HG02981 (cell line): Measurements from ENCODE around the gene HNRNPAB.
"Not testable (repeated sequence)": the region's sequence is repeated elsewhere in the genome, so short reads cannot be mapped to it uniquely, and the experiment has no call there.

Experiments
- ATAC-seq: cut with Tn5 transposase; IDR thresholded peaks from one replicate; pipeline ENCODE4 v1.9.1; 2021; ENCODE audit warnings: mild to moderate bottlenecking, moderate library complexity; ENCODE audit not compliant: unreplicated experiment

The HNRNPAB gene

DNA sequence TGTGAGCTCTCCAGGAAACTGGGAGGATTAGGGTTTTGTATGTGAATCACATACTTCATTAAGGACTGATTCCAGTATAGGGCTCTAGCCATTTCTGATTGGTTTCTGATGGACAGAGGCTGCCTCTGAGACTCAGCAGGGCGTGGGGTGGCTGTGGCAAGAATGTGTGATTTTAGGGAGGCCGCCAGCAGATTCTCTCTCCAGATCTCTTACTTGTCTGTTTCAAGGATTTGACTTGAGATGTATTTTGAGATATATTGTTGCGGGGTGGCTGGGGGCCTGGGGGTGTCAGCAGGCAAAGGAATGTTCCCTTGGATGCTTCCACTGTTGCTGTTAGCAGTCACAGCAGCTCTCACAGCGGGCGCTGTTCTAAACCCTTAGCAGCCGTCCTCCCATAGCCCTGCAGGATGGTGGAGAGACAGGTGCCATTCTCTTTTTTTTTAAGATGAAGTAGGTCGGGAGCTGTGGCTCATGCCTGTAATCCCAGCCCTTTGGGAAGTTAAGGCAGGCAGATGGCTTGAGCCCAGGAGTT, 8.0 kb upstream of the HNRNPAB start:
- no peak for ATAC-seq

DNA sequence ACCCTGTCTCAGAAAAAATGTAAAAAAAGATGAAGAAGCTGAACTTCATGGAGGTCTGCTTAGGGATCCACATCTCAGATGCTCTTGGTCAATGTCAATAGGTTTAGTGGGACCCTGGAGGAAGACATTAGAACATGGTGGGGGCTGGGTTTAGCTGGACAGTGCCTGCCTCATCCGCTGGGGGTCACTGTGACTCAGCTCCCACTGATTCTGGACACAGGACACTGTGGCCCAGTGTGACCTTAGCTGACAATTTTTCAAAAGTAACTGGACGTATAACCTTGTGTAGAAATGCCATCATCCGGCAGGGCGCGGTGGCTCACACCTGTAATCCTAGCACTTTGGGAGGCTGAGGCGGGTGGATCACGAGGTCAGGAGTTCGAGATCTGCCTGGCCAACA, 7.3 kb upstream of the HNRNPAB start:
- ATAC-seq: no peak

DNA sequence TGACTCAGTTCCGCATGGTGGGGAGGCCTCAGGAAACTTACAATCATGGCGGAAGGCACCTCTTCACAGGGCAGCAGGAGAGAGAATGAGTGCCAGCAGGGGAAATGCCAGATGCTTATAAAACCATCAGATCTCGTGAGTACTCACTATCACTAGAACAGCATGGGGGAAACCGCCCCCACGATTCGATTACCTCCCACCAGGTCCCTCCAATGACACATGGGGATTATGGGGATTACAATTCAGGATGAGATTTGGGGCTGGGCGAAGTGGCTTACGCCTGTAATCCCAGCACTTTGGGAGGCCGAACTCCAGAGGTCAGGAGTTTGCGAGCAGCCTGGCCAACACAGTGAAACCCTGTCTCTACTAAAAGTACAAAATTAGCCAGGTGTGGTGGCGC, 6.2 kb upstream of the HNRNPAB start:
- ATAC-seq: not testable (repeated sequence)

DNA sequence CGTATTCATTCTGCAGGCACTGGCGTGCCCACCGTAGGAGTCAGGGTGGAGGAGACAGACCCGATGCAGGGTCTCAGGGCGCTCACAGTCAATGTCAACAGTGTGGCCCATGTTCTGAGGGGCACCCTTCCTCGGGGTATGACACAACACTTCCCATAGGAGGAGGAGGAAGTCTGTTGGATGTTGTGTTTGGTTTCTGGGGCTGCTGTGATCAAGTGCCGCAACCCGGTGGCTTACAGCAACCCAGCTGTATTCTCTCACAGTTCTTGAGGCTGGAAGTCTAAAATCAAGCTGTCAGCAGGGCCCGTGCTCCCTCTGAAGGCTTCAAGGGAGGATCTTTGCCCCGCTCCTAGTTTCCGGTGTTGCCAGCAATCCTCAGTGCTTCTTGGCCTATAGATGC, 5.6 kb upstream of the HNRNPAB start:
- ATAC-seq: no peak

DNA sequence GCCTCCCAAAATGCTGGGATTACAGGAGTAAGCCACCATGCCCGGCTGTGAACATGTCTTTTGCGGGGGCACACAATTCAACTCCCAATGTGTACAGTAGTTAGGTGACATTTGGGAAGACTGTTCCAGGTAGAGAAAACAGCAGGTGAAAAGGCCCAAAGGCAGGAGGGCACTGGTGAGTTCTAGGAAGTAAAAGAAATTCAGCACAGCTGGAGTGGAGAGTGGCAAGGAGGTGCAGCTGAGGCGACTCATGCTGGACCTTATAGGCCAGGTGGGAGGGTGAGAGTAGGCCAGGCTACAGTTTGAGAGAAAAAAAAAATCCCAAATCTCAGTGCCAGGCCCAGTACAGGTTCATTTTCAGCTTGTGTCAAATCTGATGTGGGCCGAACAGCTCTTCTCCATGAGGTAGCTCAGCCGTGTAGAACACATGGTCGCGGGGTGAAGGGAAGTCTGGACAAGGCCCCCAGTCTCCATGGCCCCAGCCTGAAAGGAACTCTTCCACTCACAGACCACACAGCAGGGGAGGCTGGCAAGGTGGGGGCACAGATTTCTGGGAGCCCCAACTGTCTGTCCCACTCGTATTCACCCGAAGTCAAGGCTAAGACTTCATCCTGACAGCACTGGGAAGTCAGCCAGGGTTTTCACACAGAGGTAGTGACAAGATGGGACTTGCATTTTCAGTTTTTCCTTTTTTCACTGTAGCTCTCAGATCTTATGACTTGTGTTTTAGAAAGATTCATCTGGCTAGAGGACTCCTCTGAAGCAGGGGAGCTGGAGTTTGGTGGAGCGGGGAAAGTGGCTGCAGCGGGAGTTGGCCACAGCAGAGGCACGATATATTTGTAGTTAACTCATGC, 4.5 kb upstream of the HNRNPAB start:
- no peak for ATAC-seq

DNA sequence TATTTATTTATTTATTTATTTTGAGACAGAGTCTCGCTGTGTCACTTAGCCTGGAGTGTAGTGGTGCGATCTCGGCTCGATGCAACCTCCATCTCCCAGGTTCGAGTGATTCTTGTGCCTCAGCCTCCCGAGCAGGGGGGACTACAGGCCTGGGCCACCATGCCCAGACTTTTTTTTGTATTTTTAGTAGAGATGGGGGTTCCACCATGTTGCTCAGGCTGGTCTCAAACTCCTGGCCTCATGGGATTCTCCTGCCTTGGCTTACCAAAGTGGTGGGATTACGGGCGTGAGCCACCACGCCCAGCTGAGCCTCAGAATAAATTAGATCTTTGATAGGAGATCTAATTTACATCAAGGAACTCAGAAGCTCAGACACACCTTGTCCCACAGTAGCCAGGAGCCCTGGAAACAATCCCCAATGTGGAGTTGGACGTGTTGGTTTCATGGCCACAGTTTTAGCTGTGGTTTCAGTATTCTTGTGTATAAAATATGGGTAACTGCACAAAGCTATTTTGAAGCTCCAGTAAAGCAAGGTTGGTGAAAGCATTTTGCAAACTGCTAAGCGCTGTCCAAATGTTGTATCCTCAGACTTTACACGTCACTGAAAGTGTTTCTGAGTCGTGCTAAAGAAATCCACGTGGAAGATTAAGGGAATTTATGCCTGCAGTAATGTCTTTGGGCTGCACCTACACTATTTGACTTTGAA, 3.0 kb upstream of the HNRNPAB start:
- no peak for ATAC-seq

DNA sequence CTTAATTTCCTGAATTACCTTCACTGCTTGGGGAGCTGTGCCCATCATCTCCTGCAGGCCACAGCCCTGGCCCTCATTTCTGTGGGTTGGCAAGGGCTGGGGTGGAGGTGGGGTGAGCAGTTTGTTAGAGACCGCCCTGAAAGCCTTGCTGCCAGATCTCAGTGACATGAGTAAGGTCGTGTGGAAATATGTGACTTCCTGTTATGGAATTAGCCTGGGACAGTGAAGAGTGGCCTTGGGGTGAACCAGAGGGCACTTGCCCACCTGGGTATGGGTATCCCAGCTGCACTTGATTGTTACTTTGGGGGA, 2.5 kb upstream of the HNRNPAB start:
- no peak for ATAC-seq

DNA sequence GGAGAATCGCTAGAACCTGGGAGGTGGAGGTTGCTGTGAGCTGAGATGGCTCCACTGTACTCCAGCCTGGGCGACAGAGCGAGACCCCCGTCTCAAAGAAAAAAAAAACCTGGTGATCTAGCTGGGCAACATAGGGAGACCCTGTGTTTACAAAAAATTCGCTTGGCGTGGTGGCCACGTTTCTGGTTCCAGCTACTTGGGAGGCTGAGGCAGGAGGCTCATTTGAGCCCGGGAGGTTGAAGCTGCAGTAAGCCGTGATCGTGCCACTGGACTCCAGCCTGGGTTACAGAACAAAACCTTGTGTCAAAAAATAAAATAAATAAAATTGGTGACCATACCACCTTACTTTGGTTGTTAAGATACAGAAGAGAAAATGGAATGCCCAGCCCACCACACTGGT, 1.8 kb upstream of the HNRNPAB start:
- ATAC-seq: no peak

DNA sequence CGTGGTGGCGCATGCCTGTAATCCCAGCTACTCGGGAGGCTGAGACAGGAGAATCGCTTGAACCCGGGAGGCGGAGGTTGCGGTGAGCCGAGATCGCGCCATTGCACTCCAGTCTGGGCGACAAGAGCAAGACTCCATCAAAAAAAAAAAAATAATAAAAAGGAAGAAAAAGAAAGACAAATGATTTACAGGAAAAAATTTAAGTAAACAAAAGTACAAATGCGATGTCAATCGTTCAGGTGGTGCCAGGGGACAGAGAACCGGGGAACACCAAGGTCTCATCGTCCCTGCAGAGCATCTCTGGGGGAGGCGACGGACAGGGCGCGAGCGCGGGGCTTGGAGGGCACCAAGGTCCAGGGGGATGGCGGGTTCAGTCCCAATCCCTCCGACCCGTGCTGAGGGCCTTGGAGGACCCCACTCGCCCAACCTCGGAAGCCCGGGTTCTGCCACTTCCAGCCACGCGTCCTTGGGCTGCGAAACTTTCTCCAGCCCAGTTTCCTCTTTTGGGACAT, 607 bp upstream of the HNRNPAB start:
- ATAC-seq: peak; percentile 4

DNA sequence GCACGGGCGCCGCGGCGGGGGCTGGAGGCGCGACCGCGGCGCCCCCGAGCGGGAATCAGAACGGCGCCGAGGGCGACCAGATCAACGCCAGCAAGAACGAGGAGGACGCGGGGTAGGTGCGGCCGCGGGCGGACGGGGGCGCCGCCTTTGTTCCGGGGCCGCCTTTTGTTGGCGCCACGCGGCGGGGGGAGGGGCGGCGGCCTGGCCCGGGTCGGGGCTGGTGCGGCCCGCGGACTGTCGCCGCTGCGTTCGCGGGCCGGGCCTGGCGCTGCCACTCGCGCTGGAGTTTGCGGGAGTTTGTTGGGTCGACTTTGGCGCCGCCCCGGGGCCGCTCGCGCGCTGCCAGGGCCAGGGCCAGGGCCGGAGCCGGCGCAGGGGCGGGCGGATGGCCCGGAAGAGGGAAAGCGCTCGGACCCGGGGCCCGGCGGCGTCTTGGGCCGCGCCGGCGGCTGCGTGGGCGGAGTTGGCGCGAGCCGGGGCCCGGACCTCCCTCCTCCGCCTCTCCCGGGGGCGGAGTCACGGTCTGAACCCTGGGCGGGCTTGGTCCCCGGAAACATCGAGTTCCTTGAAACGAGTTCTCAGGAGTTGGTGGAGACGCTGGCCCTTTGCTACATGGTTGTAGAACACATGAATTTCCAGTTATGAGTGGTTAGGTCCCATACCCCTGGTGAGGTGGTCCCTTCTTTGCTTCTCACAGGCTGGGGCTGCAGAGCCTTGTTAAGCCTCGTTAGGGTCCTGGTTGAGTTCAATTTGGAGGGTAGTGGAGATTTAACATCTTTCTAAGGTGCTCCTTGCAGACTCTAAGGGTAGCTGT, 809 bp downstream of the HNRNPAB start:
- peak; percentile 47 for ATAC-seq

DNA sequence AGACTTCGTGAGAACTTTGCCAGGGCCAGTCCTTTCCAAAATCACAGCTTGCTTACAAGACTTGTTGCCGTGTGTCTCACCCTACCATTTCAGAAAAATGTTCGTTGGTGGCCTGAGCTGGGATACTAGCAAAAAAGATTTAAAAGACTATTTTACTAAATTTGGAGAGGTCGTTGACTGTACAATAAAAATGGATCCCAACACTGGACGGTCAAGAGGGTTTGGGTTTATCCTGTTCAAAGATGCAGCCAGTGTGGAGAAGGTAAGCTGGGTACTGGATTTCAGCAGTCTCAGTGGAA, 1.4 kb downstream of the HNRNPAB start:
- ATAC-seq: no peak

DNA sequence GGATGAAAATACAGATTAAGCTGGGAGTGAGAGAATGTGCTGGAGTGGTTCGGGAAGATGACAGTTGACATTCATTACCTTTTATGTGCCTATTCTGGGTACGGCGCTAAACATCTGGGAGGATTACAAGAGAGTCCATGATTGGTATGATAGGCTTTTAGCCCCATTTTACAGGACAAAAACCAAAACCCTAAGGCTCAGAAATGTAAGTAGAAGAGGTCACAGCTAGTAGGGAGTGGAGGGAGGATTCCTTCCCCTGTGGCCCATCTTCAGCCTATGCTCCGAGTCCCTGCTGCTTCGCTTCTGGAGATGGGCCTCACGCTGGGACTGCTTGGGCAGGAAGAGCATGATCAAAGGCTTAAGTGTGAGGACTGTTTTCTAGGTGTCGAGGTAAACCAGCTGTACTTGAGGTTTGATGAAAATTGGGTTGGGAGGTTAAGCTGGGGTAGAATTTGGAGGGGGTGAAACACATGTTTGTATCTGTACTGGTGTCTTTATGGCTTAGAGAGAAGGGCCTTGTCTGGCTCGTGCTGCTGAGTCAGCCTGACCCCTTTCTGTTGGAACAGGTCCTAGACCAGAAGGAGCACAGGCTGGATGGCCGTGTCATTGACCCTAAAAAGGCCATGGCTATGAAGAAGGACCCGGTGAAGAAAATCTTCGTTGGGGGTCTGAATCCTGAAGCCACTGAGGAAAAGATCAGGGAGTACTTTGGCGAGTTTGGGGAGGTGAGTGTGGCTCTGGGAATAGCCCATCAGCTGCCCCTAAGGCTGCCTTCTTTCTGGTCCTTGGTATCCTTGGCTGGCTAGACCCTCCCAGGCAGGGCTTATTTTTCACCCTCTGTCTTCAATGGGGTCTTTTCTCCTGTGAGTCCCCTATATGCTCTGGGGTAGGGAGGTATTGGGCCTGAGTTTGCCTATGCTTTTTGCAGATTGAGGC, 2.1 kb downstream of the HNRNPAB start:
- ATAC-seq: no peak

DNA sequence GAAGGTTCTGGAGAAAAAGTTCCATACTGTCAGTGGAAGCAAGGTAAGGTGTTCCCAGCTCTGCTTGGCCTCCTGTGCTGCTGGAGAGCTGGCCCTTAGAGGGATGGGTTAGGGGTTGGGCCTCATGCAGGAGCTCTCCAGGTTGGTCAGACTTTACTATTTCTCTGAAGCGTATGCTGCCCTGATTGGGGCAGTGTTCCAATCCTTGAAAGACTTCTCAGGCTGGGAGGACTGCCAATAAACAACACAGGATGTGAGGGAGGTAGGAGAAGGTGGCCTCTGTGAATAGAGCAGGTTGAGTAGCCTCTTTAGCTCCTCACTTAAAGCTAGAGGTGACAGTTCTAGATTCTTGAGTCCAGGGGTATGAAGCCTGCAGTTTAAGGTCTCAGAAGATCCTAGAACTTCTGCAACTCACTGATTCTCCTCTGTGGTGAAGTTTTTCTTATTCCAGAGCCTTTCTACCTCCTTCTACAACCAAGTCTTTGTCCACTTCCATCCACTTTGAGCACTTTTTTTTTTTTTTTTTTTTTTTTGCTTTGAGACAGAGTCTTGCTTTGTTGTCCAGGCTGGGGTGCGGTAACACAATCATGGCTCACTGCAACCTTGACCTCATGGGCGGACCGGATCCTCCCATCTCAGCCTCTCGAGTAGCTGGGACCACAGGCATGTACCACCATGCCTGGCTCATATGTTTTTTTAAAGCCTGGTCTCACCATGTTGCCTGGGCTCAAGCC, 3.0 kb downstream of the HNRNPAB start:
- ATAC-seq: no peak

DNA sequence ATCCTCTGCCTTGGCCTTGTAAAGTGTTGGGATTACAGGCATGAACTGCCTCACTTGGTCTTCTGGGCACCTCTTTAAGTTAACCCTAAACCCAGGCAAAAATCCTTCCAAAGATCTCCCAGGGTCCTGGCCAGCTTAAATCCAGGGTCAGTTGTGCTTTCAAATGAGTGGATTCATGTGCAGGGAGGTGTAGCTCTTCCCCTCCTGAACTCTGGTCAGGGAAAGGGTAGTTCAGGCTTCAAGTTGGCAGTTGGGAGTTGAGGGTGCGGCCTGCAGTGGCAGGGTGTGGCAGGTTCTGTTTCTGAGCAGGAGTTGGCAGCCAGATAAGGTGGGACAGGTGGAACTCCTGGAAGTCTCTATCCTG, 3.6 kb downstream of the HNRNPAB start:
- no peak for ATAC-seq

DNA sequence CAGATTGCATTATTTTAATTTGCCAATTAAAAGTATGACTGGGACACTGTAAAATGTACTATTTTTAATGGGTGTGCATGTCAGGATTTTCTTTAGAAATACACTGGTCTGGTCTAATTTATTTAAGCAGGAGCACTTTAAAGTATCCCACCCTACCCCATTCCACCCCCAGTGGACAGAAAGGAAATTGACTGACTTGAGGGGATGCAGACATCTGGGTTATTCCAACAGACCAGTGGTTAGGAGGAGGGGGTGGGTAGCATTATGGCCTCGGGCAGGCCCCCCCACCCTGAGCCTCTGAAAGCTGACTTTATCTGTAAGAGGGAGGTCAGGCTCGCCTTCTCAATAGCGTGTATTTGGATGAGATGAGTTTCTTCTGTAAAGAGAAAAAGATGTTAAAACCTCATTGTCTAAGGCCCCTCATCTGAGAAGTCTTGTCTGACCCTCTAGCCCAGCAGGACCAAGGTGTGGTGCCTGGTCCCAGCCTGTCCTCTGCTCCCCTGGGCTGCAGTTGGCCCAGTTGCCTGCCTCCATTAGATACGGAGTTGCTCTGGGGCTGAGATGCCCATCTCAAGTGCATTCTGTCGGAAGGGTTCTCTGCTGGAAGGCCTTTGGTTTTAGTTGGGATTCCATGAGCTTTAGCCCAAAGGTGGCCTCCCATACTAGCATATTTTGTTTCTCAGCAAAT, 4.4 kb downstream of the HNRNPAB start:
- ATAC-seq: no peak

DNA sequence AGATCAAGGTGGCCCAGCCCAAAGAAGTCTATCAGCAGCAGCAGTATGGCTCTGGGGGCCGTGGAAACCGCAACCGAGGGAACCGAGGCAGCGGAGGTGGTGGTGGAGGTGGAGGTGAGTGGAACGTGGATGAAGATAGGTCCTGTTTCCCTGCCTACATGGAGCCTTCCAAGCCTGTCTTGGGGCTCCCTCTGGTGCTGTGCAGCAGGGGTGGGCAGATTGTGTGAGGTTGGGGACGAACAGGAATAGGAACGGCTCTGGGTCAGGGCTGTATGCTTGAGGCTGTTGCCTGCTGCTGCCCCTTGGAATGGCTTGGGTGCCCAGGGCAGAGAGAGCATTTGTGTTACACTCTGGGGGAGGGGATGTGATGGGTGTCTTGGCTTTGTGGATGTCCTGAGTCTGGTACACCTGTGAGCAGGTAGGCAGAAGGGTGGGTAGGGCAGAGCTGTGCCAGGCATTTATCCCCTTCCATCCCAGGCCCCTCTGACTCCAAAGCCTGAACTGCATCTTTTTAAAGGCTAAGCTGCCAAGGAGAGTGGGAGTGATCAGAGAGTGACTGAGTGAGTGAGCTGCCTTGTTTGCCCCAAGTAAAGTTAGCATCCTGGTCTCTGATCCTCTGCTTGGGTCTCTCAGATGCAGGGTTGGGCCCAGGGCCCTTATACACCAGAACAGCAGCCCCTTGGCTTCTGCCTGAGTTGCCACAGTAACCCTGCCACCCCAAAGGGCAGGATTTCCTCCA, 5.2 kb downstream of the HNRNPAB start:
- ATAC-seq: no peak

DNA sequence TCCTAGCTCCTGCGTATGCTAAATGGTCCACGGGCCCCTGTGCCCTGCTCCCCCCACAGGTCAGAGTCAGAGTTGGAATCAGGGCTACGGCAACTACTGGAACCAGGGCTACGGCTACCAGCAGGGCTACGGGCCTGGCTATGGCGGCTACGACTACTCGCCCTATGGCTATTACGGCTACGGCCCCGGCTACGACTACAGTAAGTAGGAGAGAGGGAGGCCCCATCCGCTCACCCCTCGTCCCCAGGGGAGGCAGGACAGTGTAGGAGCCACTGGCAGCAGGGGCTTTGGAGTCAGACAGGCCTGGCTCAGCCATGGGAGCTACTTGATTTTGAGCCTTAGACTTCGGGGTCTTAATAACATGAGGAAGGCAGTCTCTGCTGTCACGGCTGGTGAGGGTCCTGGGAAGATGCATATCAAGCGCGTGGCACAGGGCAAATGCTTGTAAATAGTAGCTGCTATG, 5.8 kb downstream of the HNRNPAB start:
- no peak for ATAC-seq

DNA sequence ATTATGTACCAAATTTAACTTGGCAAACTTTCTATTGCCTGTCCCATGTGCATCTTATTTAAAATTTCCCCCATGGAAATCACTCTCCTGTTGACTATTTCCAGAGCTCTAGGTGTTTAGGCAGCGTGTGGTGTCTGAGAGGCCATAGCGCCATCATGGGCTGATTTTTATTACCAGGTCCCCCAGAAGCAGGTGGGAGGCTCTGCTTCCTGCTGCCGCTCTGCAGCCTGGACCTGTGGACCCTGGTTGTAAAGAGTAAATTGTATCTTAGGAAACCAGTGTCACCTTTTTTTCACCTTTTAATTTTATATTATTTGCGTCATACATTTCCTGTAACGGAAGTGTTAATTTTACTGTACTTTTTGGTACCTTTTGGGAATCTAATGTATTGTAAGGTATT, 6.4 kb downstream of the HNRNPAB start:
- no peak for ATAC-seq
